MM.1S (cell line): Measurements from ENCODE around the gene NDST4.

Experiments
- CTCF ChIP-seq: fragments of 300-600 bp; sonication (generic); IDR thresholded peaks from 2 replicates; pipeline ENCODE4 v1.5.1; 2016; ENCODE audit warnings: antibody characterized with exemption, low read length, mixed read lengths
- EZH2 ChIP-seq: fragments of 300-600 bp; sonication (generic); optimal IDR thresholded peaks from 2 replicates; pipeline ENCODE3; 2017; ENCODE audit warnings: low read depth, mild to moderate bottlenecking, antibody characterized with exemption, low read length, mixed read lengths
- EZH2phosphoT487 ChIP-seq: fragments of 300-600 bp; sonication (generic); IDR thresholded peaks from 2 replicates; pipeline ENCODE4 v1.6.1; 2018; ENCODE audit warnings: antibody characterized with exemption, low read length

- TF ChIP-seq CTCF (no peak), EZH2 (no peak), EZH2phosphoT487 (no peak)
Observed at GRCh38 chr4:114976901-114977300, 136.5 kb downstream of the NDST4 start.
